Measurements from ENCODE around the gene AJAP1.

The AJAP1 gene

DNA sequence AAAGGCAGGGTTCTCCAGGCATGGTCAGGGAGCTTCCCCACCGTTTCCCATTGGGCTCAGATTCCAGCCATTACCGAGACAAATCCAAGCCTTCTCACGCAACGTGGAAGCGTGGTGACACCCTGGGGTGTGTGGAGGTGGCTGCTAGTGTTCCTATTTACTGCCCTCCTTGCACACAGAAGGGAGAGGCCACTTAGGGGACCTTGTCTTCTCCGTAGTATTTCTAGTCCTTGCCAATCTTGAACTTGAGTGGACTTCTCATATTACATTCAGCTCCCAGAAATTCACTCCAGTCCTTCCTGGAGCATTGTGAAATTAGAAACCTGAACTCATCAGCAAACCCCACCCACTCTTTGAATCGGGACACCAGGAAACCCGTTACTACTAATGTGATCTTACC lies 131.6 kb downstream of the AJAP1 start:
- Histone ChIP-seq H3K9me3 (ENCODE audit: insufficient read depth, low read length) (no peaks in the 10 kb centered on the region; the same call in 1 of the 2 replicates), H3K27ac (ENCODE audit: low read length) (no peak overlapping the region), H3K36me3 (replicated peaks; ENCODE audit: low read depth, low read length) (no peaks in the 10 kb centered on the region), H3K9ac (ENCODE audit: low read length) (no peak overlapping the region), H3K79me2 (ENCODE audit: low read length) (no peaks in the 10 kb centered on the region), H3K4me1 (ENCODE audit: low read length) (no peaks in the 10 kb centered on the region), H4K20me1 (ENCODE audit: insufficient read depth, low read length) (no peaks in the 10 kb centered on the region), H3K27me3 (ENCODE audit: low read depth, low read length) (no peaks in the 10 kb centered on the region), H2AFZ (ENCODE audit: low read depth, low read length) (no peak overlapping the region), H3K4me3 (ENCODE audit: low read length) (no peak overlapping the region), H3K4me2 (ENCODE audit: low read length) (no peak overlapping the region)
- TF ChIP-seq, protein P1, sequence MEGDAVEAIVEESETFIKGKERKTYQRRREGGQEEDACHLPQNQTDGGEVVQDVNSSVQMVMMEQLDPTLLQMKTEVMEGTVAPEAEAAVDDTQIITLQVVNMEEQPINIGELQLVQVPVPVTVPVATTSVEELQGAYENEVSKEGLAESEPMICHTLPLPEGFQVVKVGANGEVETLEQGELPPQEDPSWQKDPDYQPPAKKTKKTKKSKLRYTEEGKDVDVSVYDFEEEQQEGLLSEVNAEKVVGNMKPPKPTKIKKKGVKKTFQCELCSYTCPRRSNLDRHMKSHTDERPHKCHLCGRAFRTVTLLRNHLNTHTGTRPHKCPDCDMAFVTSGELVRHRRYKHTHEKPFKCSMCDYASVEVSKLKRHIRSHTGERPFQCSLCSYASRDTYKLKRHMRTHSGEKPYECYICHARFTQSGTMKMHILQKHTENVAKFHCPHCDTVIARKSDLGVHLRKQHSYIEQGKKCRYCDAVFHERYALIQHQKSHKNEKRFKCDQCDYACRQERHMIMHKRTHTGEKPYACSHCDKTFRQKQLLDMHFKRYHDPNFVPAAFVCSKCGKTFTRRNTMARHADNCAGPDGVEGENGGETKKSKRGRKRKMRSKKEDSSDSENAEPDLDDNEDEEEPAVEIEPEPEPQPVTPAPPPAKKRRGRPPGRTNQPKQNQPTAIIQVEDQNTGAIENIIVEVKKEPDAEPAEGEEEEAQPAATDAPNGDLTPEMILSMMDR (IDR thresholded peaks at IDR 0.05; ENCODE audit: low read depth, low read length) = no peak
- TF ChIP-seq EZH2phosphoT487 (IDR thresholded peaks at IDR 0.05; ENCODE audit: low read depth) = no peak

DNA sequence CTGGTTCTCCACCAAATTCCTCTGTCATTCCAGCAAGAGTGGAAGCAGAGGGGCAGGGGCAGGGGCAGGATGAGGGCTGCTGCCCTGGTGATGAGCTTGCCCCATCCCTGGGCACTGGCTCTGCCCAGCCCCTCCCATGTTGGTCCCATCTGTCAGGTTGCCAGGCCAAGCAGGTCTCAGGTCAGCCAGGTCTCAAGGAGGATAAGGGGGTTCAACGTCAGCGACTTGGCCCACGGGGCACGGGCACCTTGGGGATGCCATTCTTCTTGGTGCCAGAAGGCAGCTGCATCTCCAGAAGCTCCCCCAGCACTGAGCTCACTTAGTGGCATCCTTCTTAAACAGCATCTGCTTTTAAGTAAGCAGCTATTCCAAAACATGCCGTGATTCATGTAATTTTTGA lies 133.1 kb downstream of the AJAP1 start:
- Histone ChIP-seq H3K27ac (ENCODE audit: low read length) (no peak overlapping the region), H3K4me1 (ENCODE audit: low read length) (peaks cover 12% of the 10 kb centered on the region), H3K36me3 (replicated peaks; ENCODE audit: low read depth, low read length) (no peaks in the 10 kb centered on the region), H3K79me2 (ENCODE audit: low read length) (no peaks in the 10 kb centered on the region), H3K9ac (ENCODE audit: low read length) (no peak overlapping the region), H3K4me2 (ENCODE audit: low read length) (no peak overlapping the region), H3K9me3 (ENCODE audit: insufficient read depth, low read length) (no peaks in the 10 kb centered on the region; the same call in 1 of the 2 replicates), H3K27me3 (ENCODE audit: low read depth, low read length) (no peaks in the 10 kb centered on the region), H3K4me3 (ENCODE audit: low read length) (no peak overlapping the region), H2AFZ (ENCODE audit: low read depth, low read length) (no peak overlapping the region), H4K20me1 (ENCODE audit: insufficient read depth, low read length) (no peaks in the 10 kb centered on the region)
- TF ChIP-seq, protein P1 (IDR thresholded peaks at IDR 0.05; ENCODE audit: low read depth, low read length) = no peak
- TF ChIP-seq EZH2phosphoT487 (IDR thresholded peaks at IDR 0.05; ENCODE audit: low read depth) = no peak

DNA sequence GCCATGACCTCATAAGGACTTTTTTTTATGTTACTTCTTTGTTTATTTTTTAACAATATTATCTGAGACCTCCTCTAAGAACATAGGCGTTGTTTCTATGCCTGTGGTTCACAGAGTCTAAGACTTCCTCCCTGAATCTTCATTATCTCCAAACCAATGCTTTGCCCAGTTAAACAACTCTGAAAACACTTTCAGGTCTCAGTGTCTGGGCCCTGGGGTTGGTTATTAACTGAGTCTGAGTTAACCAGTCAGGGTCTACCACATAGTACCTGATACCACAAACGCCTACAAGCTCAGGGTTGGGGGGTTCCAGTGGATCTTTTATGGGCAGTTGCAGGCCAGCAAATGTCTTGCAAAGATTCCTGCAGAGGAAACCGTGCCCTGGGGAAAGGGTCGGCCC lies 138.2 kb downstream of the AJAP1 start:
- Histone ChIP-seq H3K27me3 (ENCODE audit: low read depth, low read length) (no peaks in the 10 kb centered on the region), H3K9me3 (ENCODE audit: insufficient read depth, low read length) (no peaks in the 10 kb centered on the region; the same call in 1 of the 2 replicates), H3K36me3 (replicated peaks; ENCODE audit: low read depth, low read length) (no peaks in the 10 kb centered on the region), H3K79me2 (ENCODE audit: low read length) (no peaks in the 10 kb centered on the region), H3K4me2 (ENCODE audit: low read length) (peak overlapping the region; percentile 64), H2AFZ (ENCODE audit: low read depth, low read length) (peak overlapping the region; percentile 73; the same call in 1 of the 2 replicates), H3K27ac (ENCODE audit: low read length) (peak overlapping the region; percentile 100), H4K20me1 (ENCODE audit: insufficient read depth, low read length) (no peaks in the 10 kb centered on the region), H3K4me3 (ENCODE audit: low read length) (no peak overlapping the region; the same call in 1 of the 2 replicates), H3K9ac (ENCODE audit: low read length) (peak overlapping the region; percentile 81; the same call in 1 of the 2 replicates), H3K4me1 (ENCODE audit: low read length) (peaks cover 59% of the 10 kb centered on the region)
- TF ChIP-seq, protein P1 (IDR thresholded peaks at IDR 0.05; ENCODE audit: low read depth, low read length) = no peak
- TF ChIP-seq EZH2phosphoT487 (IDR thresholded peaks at IDR 0.05; ENCODE audit: low read depth) = no peak

DNA sequence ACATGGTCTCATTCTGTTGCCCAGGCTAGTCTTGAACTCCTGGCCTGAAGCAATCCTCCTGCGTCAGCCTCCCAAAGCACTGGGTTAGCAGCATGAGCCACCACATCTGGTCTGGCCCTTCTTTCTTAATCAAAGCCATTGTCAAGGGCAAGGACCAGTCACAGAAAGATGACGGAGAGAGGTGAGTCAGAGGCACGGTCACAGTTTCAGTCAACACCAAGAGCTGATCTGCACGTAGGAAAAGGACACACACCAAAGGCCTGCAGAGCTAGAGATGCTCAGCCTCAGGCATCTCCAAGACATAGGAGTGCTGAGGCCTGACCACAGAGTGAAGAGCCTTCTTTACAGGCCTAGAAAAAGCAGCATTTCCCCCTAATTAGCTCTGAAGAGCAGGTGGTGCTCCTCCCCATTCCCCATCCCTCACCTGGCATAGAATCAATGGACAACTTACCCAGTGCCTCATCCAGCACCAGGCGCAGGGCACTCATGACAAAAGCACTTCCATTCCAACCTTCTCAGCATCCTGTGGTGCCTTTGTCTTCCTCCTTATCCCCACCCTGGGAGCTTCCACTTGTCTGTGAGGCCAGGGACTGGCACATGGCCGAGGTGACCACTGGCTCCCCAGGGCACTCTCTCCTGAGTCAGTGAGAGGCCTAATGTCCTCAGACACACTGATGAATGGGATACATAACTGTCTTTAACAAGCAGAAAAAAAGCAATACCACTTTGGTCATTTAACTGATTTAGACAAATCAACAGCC lies 139.8 kb downstream of the AJAP1 start:
- TF ChIP-seq, protein P1 (IDR thresholded peaks at IDR 0.05; ENCODE audit: low read depth, low read length) = no peak
- no peak for TF ChIP-seq EZH2phosphoT487 (IDR thresholded peaks at IDR 0.05; ENCODE audit: low read depth)
- peak overlapping the region; percentile 81 for H3K9ac ChIP-seq (ENCODE audit: low read length)
- peak overlapping the region; percentile 37 for H2AFZ ChIP-seq (ENCODE audit: low read depth, low read length)
- no peaks in the 10 kb centered on the region for H3K27me3 ChIP-seq (ENCODE audit: low read depth, low read length)
- H3K4me2 ChIP-seq (ENCODE audit: low read length) = peak overlapping the region; percentile 64
- H3K27ac ChIP-seq (ENCODE audit: low read length) = peak overlapping the region; percentile 100
- H3K4me1 ChIP-seq (ENCODE audit: low read length) = peaks cover 74% of the 10 kb centered on the region
- H3K36me3 ChIP-seq (replicated peaks; ENCODE audit: low read depth, low read length) = peaks cover 4% of the 10 kb centered on the region
- H3K4me3 ChIP-seq (ENCODE audit: low read length) = peak overlapping the region; percentile 19; the same call in 1 of the 2 replicates
- H4K20me1 ChIP-seq (ENCODE audit: insufficient read depth, low read length) = no peaks in the 10 kb centered on the region
- H3K9me3 ChIP-seq (ENCODE audit: insufficient read depth, low read length) = no peaks in the 10 kb centered on the region; the same call in 1 of the 2 replicates
- no peaks in the 10 kb centered on the region for H3K79me2 ChIP-seq (ENCODE audit: low read length)

Data from OCI-LY3 (cell line).